IMR-90 (cell line): ENCODE results near the gene NKRF. TPM values are rescaled to one million over a fixed set of nuclear protein-coding genes. Genes with fewer than 3 reads are reported as not detected.

Experiments used
- ATAC-seq: fragments of 200-7000 bp; cut with Tn5 transposase; 2 replicates; pipeline ENCODE4 v1.9.1; 2020; ENCODE audit warnings: low read depth, mild to moderate bottlenecking, moderate library complexity
- BruUV-seq: library from RNA; stranded (reverse); fragments of 400-500 nt; replicated peaks from 2 replicates; lab custom pipeline; 2021; lab: Mats Ljungman, UMichigan
- CTCF ChIA-PET: fragments of 300-600 bp; formaldehyde crosslinking; extraction: SDS; loops from one replicate; lab custom pipeline; 2021; ENCODE audit warnings: antibody characterized with exemption; lab: Yijun Ruan, JAX
- POLR2A ChIA-PET: fragments of 300-600 bp; sonication (Branson Sonifier 250); formaldehyde crosslinking; loops from one replicate; lab custom pipeline; 2022; ENCODE audit warnings: antibody characterized with exemption; ENCODE audit not compliant: unreplicated experiment; lab: Charles Lee
- DNase-seq: peaks from one replicate; pipeline ENCODE4 v3.0.0; 2013
- H2AFZ ChIP-seq: replicated peaks from 2 replicates; pipeline ENCODE3; 2013; ENCODE audit warnings: low read length, mild to moderate bottlenecking; ENCODE audit not compliant: poor library complexity
- H2AK5ac ChIP-seq: 2 replicates; pipeline ENCODE4 v1.6.1; 2013; ENCODE audit warnings: low read depth, low read length, inconsistent platforms
- H2AK9ac ChIP-seq: replicated peaks from 2 replicates; pipeline ENCODE3; 2013; ENCODE audit warnings: mild to moderate bottlenecking, low read depth, low read length, moderate library complexity; ENCODE audit not compliant: poor library complexity
- H2BK120ac ChIP-seq: 2 replicates; pipeline ENCODE4 v1.6.1; 2013; ENCODE audit warnings: low read depth, low read length, inconsistent platforms
- H2BK15ac ChIP-seq: 3 replicates; pipeline ENCODE4 v1.6.1; 2013; ENCODE audit warnings: low read depth, low read length, inconsistent platforms
- H2BK20ac ChIP-seq: 2 replicates; pipeline ENCODE4 v1.6.1; 2013; ENCODE audit warnings: low read depth, mild to moderate bottlenecking, inconsistent platforms, low read length, moderate library complexity
- H2BK5ac ChIP-seq: 2 replicates; pipeline ENCODE4 v1.6.1; 2013; ENCODE audit warnings: mild to moderate bottlenecking, low read depth, low read length, inconsistent platforms; ENCODE audit not compliant: poor library complexity, severe bottlenecking
- H3K14ac ChIP-seq: replicated peaks from 2 replicates; pipeline ENCODE4 v1.6.1; 2013; ENCODE audit warnings: low read depth, low read length, inconsistent platforms
- H3K18ac ChIP-seq: 2 replicates; pipeline ENCODE4 v1.6.1; 2013; ENCODE audit warnings: low read depth, low read length, control low read depth
- H3K23ac ChIP-seq: 2 replicates; pipeline ENCODE4 v1.6.1; 2013; ENCODE audit warnings: low read depth, low read length, inconsistent platforms
- H3K27ac ChIP-seq: 2 replicates; pipeline ENCODE4 v1.5.1; 2013; ENCODE audit warnings: mild to moderate bottlenecking, control low read depth, low read length; ENCODE audit not compliant: insufficient read depth
- H3K27me3 ChIP-seq: 2 replicates; pipeline ENCODE4 v1.6.1; 2013; ENCODE audit warnings: low read length; ENCODE audit not compliant: control insufficient read depth, insufficient read depth
- H3K36me3 ChIP-seq: 2 replicates; pipeline ENCODE4 v1.6.1; 2013; ENCODE audit warnings: low read length, mixed read lengths; ENCODE audit not compliant: control insufficient read depth, insufficient read depth
- H3K4ac ChIP-seq: 2 replicates; pipeline ENCODE4 v1.6.1; 2013; ENCODE audit warnings: low read depth, low read length, inconsistent platforms
- H3K4me1 ChIP-seq: 2 replicates; pipeline ENCODE4 v1.6.1; 2013; ENCODE audit warnings: low read length, mixed read lengths; ENCODE audit not compliant: control insufficient read depth, insufficient read depth
- H3K4me2 ChIP-seq: 2 replicates; pipeline ENCODE4 v1.6.1; 2013; ENCODE audit warnings: low read depth, mild to moderate bottlenecking, control low read depth, low read length, moderate library complexity
- H3K4me3 ChIP-seq: 2 replicates; pipeline ENCODE4 v1.5.1; 2013; ENCODE audit warnings: low read depth, mild to moderate bottlenecking, control low read depth, low read length, moderate library complexity; ENCODE audit not compliant: insufficient read depth
- H3K56ac ChIP-seq: 2 replicates; pipeline ENCODE4 v1.6.1; 2013; ENCODE audit warnings: low read length, inconsistent platforms; ENCODE audit not compliant: insufficient read depth; ENCODE audit errors: extremely low read depth
- H3K79me1 ChIP-seq, 2 experiments: 2 replicates each; pipeline ENCODE4 v1.6.1; 2013; ENCODE audit warnings: low read length in 2 of 2, inconsistent platforms in 1 of 2, low read depth in 1 of 2
- H3K9ac ChIP-seq: 2 replicates; pipeline ENCODE4 v1.6.1; 2013; ENCODE audit warnings: low read depth, low read length, control low read depth
- H3K9me1 ChIP-seq: 2 replicates; pipeline ENCODE4 v1.6.1; 2013; ENCODE audit warnings: low read length, inconsistent platforms; ENCODE audit not compliant: insufficient read depth
- H3K9me3 ChIP-seq: 2 replicates; pipeline ENCODE4 v1.6.1; 2013; ENCODE audit warnings: low read length; ENCODE audit not compliant: control insufficient read depth, insufficient read depth
- H4K20me1 ChIP-seq: 2 replicates; pipeline ENCODE4 v1.6.1; 2013; ENCODE audit warnings: low read length, inconsistent platforms; ENCODE audit not compliant: insufficient read depth
- H4K5ac ChIP-seq: 2 replicates; pipeline ENCODE4 v1.6.1; 2013; ENCODE audit warnings: mild to moderate bottlenecking, low read depth, low read length, control low read depth
- H4K8ac ChIP-seq, 2 experiments: 2 replicates each; pipeline ENCODE4 v1.6.1; 2013; ENCODE audit warnings: low read depth in 2 of 2, low read length in 2 of 2, control low read depth in 1 of 2, inconsistent platforms in 1 of 2
- H4K91ac ChIP-seq: 2 replicates; pipeline ENCODE4 v1.6.1; 2013; ENCODE audit warnings: low read depth, low read length, inconsistent platforms; ENCODE audit not compliant: insufficient read depth
- BHLHE40 ChIP-seq: fragments of 150-350 bp; IDR thresholded peaks from 2 replicates; pipeline ENCODE4 v1.6.1; 2016; ENCODE audit warnings: mild to moderate bottlenecking, low read depth, low read length
- CEBPB ChIP-seq: IDR thresholded peaks from 2 replicates; pipeline ENCODE4 v1.6.1; 2012; ENCODE audit warnings: low read depth, low read length, improper control_type of control experiment
- CHD1 ChIP-seq: IDR thresholded peaks from 2 replicates; pipeline ENCODE4 v1.6.1; 2012; ENCODE audit warnings: low read depth, low read length, improper control_type of control experiment
- CTCF ChIP-seq: conservative IDR thresholded peaks from 2 replicates; pipeline ENCODE4 v1.5.1; 2012; ENCODE audit warnings: mild to moderate bottlenecking, low read depth, low read length, improper control_type of control experiment
- ELK1 ChIP-seq: fragments of 150-350 bp; IDR thresholded peaks from 2 replicates; pipeline ENCODE4 v1.6.1; 2016; ENCODE audit warnings: low read depth, mild to moderate bottlenecking, low read length, moderate library complexity, borderline replicate concordance
- FOS ChIP-seq: fragments of 150-350 bp; IDR thresholded peaks from 2 replicates; pipeline ENCODE4 v1.6.1; 2016; ENCODE audit warnings: low read depth, low read length
- MAFK ChIP-seq: IDR thresholded peaks from 2 replicates; pipeline ENCODE4 v1.6.1; 2012; ENCODE audit warnings: low read depth, low read length, improper control_type of control experiment
- MAZ ChIP-seq: IDR thresholded peaks from 2 replicates; pipeline ENCODE4 v1.6.1; 2012; ENCODE audit warnings: low read depth, mild to moderate bottlenecking, low read length, improper control_type of control experiment, moderate library complexity, borderline replicate concordance
- MXI1 ChIP-seq: IDR thresholded peaks from 2 replicates; pipeline ENCODE4 v1.6.1; 2012; ENCODE audit warnings: low read depth, mild to moderate bottlenecking, low read length, moderate library complexity, borderline replicate concordance
- NFE2L2 ChIP-seq: fragments of 150-350 bp; IDR thresholded peaks from 2 replicates; pipeline ENCODE4 v1.6.1; 2016; ENCODE audit warnings: low read depth, mild to moderate bottlenecking, low read length
- RAD21 ChIP-seq: IDR thresholded peaks from 2 replicates; pipeline ENCODE4 v1.6.1; 2012; ENCODE audit warnings: low read length, improper control_type of control experiment
- SMC3 ChIP-seq: fragments of 150-350 bp; IDR thresholded peaks from 2 replicates; pipeline ENCODE4 v1.6.1; 2016; ENCODE audit warnings: low read depth, mild to moderate bottlenecking, antibody characterized with exemption, low read length, moderate library complexity
- WGBS, 2 experiments: methylation state at CpG; one replicate each; pipeline versions ENCODE4 v1.1.5 to v1.1.7; 2013; ENCODE audit warnings: missing lambda C conversion rate in 2 of 2; ENCODE audit not compliant: insufficient read length in 1 of 2; ENCODE audit errors: extremely low coverage in 2 of 2; 5-methylcytosine and 5-hydroxymethylcytosine counted together
- dilution Hi-C: fragments of 300-500 bp; cut with HindIII; formaldehyde crosslinking; loops from one replicate; pipeline ENCODE4 v1.14.3; 2018; ENCODE audit warnings: low sequenced_read_pairs; ENCODE audit not compliant: unreplicated experiment
- in situ Hi-C: fragments of 300-500 bp; cut with MboI; formaldehyde crosslinking; loops from 3 replicates; pipeline ENCODE4 v1.14.3; 2019; ENCODE audit warnings: low sequenced_read_pairs, inconsistent platforms, mixed read lengths
- intact Hi-C: fragments of 100-400 bp; cut with micrococcal nuclease; formaldehyde crosslinking; loops from 2 replicates; pipeline ENCODE4 v1.10.0; 2022
- polyA plus RNA-seq, 3 experiments: library from polyadenylated mRNA; depleted of rRNA; stranded (reverse); fragments of >200 nt; gene quantifications; 2 replicates each; pipeline ENCODE4 v1.2.3, GENCODE V29; 2012; ENCODE audit warnings: low replicate concordance in 1 of 3
- total RNA-seq: library from RNA; depleted of rRNA; stranded (reverse); fragments of >200 nt; gene quantifications from 2 replicates; pipeline ENCODE4 v1.2.3, GENCODE V29; 2012

Gene NKRF
- total and polyA plus RNA-seq, 2 of the 4 experiments (the other 2 are of a cell fraction) = 2.2 to 4.1 TPM

DNA sequence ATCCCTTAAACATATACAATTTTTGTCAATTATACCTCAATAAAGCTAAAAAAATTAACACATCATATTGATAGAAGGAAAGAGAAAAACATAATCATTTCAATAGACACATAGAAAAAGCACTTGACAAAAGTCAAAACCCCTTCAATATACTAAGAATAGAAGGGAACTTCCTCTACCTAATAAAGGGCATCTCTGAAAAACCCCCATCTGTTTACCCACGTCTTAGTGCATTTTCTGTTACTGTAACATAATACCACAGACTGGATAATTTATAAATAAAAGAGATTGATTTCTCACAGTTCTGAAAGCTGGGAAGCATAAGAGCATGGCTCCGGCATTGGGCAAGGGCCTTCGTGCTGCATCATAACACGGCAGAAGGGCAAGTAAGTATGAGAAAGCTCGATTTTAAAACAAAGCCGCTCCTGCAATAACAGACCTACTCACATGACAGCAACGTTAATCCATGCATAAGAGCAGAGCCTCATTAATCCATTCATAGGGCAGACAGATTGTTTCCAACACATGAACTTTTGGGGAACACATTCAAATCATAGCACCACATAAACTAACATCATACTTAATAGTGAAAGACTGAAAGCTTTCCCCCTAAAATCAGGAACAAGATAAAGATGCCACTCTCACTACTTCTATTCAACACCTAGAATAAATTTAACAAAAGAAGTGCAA lies 56.8 kb downstream of the NKRF start:
- no peak overlapping the region for H2BK120ac ChIP-seq
- H2BK20ac ChIP-seq = no peak overlapping the region
- intact Hi-C loops = no loop called here
- no peak overlapping the region for H4K8ac ChIP-seq
- no peak overlapping the region for H3K4ac ChIP-seq
- TF ChIP-seq BHLHE40 (no peak), CTCF (no peak), ELK1 (no peak), CEBPB (no peak), FOS (no peak), RAD21 (no peak), SMC3 (no peak), NFE2L2 (no peak), CHD1 (no peak), MXI1 (no peak), MAZ (no peak), MAFK (no peak)
- no peak overlapping the region for H2AK9ac ChIP-seq
- no peak for DNase-seq
- peaks cover 2% of the 10 kb centered on the region; the same call in 1 of the 2 replicates for H3K4me1 ChIP-seq
- H4K91ac ChIP-seq = no peak overlapping the region
- H4K20me1 ChIP-seq = no peaks in the 10 kb centered on the region
- H3K56ac ChIP-seq = no peak overlapping the region
- no peak overlapping the region for H3K9ac ChIP-seq
- no peak for ATAC-seq
- no peaks in the 10 kb centered on the region for H3K9me3 ChIP-seq
- POLR2A ChIA-PET = no interaction called here
- no peak overlapping the region for H3K18ac ChIP-seq
- H2BK15ac ChIP-seq = no peak overlapping the region
- CTCF ChIA-PET = interaction anchor here (0.6 kb wide), 1 partner anchor 267 kb away, joined by 4 read pairs; no protein-coding TSS in a partner anchor
- no peaks in the 10 kb centered on the region for H3K9me1 ChIP-seq
- H3K27me3 ChIP-seq = no peaks in the 10 kb centered on the region
- no CpG with 5 or more reads among the region's 7 CpGs for WGBS, 2 experiments
- H2AFZ ChIP-seq = no peak overlapping the region
- peaks cover 0 to 5% of the 10 kb centered on the region in 2 experiments; a peak in 2 of 4 replicates for H3K79me1 ChIP-seq
- H2AK5ac ChIP-seq = no peak overlapping the region
- no peak overlapping the region for H2BK5ac ChIP-seq
- no peak overlapping the region for H3K4me3 ChIP-seq
- BruUV-seq = no TSS peak
- no peak overlapping the region for H3K23ac ChIP-seq
- no peak overlapping the region for H3K14ac ChIP-seq
- 0 out of 2 replicates have a peak, but pooled peaks cover 1% of the 10 kb centered on the region for H3K36me3 ChIP-seq
- dilution Hi-C loops = no loop called here
- H4K5ac ChIP-seq = no peak overlapping the region
- in situ Hi-C loops = no loop called here
- no peak overlapping the region for H3K4me2 ChIP-seq
- H3K27ac ChIP-seq = no peak overlapping the region
